Astrocyte (in vitro differentiated cells and primary cell): Measurements from ENCODE around the gene LATS2.

ENCODE experiments used
- CTCF ChIP-seq: IDR thresholded peaks from 2 replicates; pipeline ENCODE4 v1.5.1; 2011; ENCODE audit warnings: low read depth, mild to moderate bottlenecking, inconsistent platforms, low read length, moderate library complexity; ENCODE audit not compliant: insufficient read depth
- EZH2 ChIP-seq: IDR thresholded peaks from 2 replicates; pipeline ENCODE4 v1.6.1; 2012; ENCODE audit warnings: mild to moderate bottlenecking, low read length, inconsistent platforms; ENCODE audit not compliant: insufficient read depth

- TF ChIP-seq EZH2 (no peak), CTCF (no peak)
Observed at GRCh38 chr13:20960663-20961309, 100.6 kb downstream of the LATS2 start.
